Astrocyte (in vitro differentiated cells and primary cell): ENCODE data around the gene OR4D9.

Source experiments
- EZH2 ChIP-seq: IDR thresholded peaks from 2 replicates; pipeline ENCODE4 v1.6.1; 2012; ENCODE audit warnings: mild to moderate bottlenecking, low read length, inconsistent platforms; ENCODE audit not compliant: insufficient read depth
- TF ChIP-seq, protein P1 (sequence below): IDR thresholded peaks from 2 replicates; pipeline ENCODE4 v1.5.1; 2011; ENCODE audit warnings: low read depth, mild to moderate bottlenecking, inconsistent platforms, low read length, moderate library complexity; ENCODE audit not compliant: insufficient read depth

DNA sequence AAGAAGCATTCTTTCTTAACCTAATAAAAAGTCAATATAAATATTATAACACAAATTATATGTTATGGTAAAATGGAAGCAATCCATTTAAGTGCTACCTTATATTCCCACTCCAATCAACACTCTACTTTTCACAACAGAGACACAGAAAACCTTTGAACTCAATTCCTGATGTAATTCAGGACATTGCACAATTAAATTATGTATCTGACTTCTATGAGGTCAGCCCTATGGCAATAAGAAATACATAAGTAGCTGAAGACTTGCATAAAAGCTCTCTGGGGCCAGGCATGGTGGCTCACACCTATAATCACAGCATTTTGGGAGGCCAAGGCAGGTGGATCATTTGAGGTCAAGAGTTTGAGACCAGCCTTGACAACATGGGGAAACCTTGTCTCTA, 31.4 kb upstream of the OR4D9 start:
- TF ChIP-seq, protein P1, sequence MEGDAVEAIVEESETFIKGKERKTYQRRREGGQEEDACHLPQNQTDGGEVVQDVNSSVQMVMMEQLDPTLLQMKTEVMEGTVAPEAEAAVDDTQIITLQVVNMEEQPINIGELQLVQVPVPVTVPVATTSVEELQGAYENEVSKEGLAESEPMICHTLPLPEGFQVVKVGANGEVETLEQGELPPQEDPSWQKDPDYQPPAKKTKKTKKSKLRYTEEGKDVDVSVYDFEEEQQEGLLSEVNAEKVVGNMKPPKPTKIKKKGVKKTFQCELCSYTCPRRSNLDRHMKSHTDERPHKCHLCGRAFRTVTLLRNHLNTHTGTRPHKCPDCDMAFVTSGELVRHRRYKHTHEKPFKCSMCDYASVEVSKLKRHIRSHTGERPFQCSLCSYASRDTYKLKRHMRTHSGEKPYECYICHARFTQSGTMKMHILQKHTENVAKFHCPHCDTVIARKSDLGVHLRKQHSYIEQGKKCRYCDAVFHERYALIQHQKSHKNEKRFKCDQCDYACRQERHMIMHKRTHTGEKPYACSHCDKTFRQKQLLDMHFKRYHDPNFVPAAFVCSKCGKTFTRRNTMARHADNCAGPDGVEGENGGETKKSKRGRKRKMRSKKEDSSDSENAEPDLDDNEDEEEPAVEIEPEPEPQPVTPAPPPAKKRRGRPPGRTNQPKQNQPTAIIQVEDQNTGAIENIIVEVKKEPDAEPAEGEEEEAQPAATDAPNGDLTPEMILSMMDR: no peak
- no peak for TF ChIP-seq EZH2
